Astrocyte (in vitro differentiated cells and primary cell): Measurements from ENCODE around the gene ZNF883. TPM values are rescaled to one million over a fixed set of nuclear protein-coding genes. Genes with fewer than 3 reads are reported as not detected.

Experiments
- DNase-seq: peaks from one replicate; pipeline ENCODE4 v3.0.0-alpha.2; 2010; ENCODE audit warnings: low read depth
- FAIRE-seq: peaks from 2 replicates; lab custom pipeline; 2011; peaks lifted over from hg19 to GRCh38; lab: Jason Lieb, UNC
- H2AFZ ChIP-seq: 2 replicates; pipeline ENCODE4 v1.6.0; 2012; ENCODE audit warnings: low read depth, low read length, inconsistent platforms
- H3K27ac ChIP-seq: 2 replicates; pipeline ENCODE4 v1.5.1; 2011; ENCODE audit warnings: low read depth, low read length, inconsistent platforms
- H3K27me3 ChIP-seq: 2 replicates; pipeline ENCODE4 v1.6.0; 2011; ENCODE audit warnings: low read length, inconsistent platforms; ENCODE audit not compliant: insufficient read depth
- H3K36me3 ChIP-seq: 2 replicates; pipeline ENCODE4 v1.5.1; 2011; ENCODE audit warnings: low read length, inconsistent platforms; ENCODE audit not compliant: insufficient read depth
- H3K4me1 ChIP-seq: 2 replicates; pipeline ENCODE4 v1.5.1; 2011; ENCODE audit warnings: low read length, inconsistent platforms; ENCODE audit not compliant: insufficient read depth
- H3K4me2 ChIP-seq: 2 replicates; pipeline ENCODE4 v1.6.0; 2012; ENCODE audit warnings: low read length, inconsistent platforms
- H3K4me3 ChIP-seq: 2 replicates; pipeline ENCODE4 v1.5.1; 2011; ENCODE audit warnings: low read depth, mild to moderate bottlenecking, low read length, inconsistent platforms; ENCODE audit not compliant: insufficient read depth
- H3K79me2 ChIP-seq: 2 replicates; pipeline ENCODE4 v1.6.0; 2012; ENCODE audit warnings: mild to moderate bottlenecking, low read length, inconsistent platforms; ENCODE audit not compliant: insufficient read depth
- H3K9ac ChIP-seq: 2 replicates; pipeline ENCODE4 v1.6.0; 2012; ENCODE audit warnings: mild to moderate bottlenecking, low read length, inconsistent platforms
- H3K9me3 ChIP-seq: 2 replicates; pipeline ENCODE4 v1.5.1; 2012; ENCODE audit warnings: low read depth, mild to moderate bottlenecking, low read length, inconsistent platforms; ENCODE audit not compliant: insufficient read depth
- H4K20me1 ChIP-seq: 2 replicates; pipeline ENCODE4 v1.6.0; 2012; ENCODE audit warnings: low read length, inconsistent platforms; ENCODE audit not compliant: insufficient read depth
- H3K27ac Mint-ChIP-seq: one replicate; pipeline ENCODE4 v1.8.0; 2021; ENCODE audit warnings: mild to moderate bottlenecking, mixed read lengths; ENCODE audit not compliant: unreplicated experiment
- H3K27me3 Mint-ChIP-seq: one replicate; pipeline ENCODE4 v1.8.0; 2021; ENCODE audit warnings: low read depth, mixed read lengths; ENCODE audit not compliant: unreplicated experiment
- H3K36me3 Mint-ChIP-seq: one replicate; pipeline ENCODE4 v1.8.0; 2021; ENCODE audit warnings: low read depth, mixed read lengths; ENCODE audit not compliant: unreplicated experiment
- H3K4me1 Mint-ChIP-seq: one replicate; pipeline ENCODE4 v1.8.0; 2021; ENCODE audit warnings: low read depth, mixed read lengths; ENCODE audit not compliant: unreplicated experiment
- H3K4me3 Mint-ChIP-seq: one replicate; pipeline ENCODE4 v1.8.0; 2021; ENCODE audit warnings: mild to moderate bottlenecking, moderate library complexity, mixed read lengths; ENCODE audit not compliant: unreplicated experiment
- H3K9me3 Mint-ChIP-seq: one replicate; pipeline ENCODE4 v1.8.0; 2021; ENCODE audit warnings: mild to moderate bottlenecking, mixed read lengths; ENCODE audit not compliant: unreplicated experiment
- EZH2 ChIP-seq: IDR thresholded peaks from 2 replicates; pipeline ENCODE4 v1.6.1; 2012; ENCODE audit warnings: mild to moderate bottlenecking, low read length, inconsistent platforms; ENCODE audit not compliant: insufficient read depth
- total RNA-seq: library from RNA; stranded (reverse); gene quantifications from 2 replicates; pipeline ENCODE4 v1.2.1, GENCODE V29; 2021
- TF ChIP-seq, protein P1 (sequence below): IDR thresholded peaks from 2 replicates; pipeline ENCODE4 v1.5.1; 2011; ENCODE audit warnings: low read depth, mild to moderate bottlenecking, inconsistent platforms, low read length, moderate library complexity; ENCODE audit not compliant: insufficient read depth

ZNF883 gene
- total RNA-seq, 1 donor from 2014 or later = 1.3 TPM

DNA sequence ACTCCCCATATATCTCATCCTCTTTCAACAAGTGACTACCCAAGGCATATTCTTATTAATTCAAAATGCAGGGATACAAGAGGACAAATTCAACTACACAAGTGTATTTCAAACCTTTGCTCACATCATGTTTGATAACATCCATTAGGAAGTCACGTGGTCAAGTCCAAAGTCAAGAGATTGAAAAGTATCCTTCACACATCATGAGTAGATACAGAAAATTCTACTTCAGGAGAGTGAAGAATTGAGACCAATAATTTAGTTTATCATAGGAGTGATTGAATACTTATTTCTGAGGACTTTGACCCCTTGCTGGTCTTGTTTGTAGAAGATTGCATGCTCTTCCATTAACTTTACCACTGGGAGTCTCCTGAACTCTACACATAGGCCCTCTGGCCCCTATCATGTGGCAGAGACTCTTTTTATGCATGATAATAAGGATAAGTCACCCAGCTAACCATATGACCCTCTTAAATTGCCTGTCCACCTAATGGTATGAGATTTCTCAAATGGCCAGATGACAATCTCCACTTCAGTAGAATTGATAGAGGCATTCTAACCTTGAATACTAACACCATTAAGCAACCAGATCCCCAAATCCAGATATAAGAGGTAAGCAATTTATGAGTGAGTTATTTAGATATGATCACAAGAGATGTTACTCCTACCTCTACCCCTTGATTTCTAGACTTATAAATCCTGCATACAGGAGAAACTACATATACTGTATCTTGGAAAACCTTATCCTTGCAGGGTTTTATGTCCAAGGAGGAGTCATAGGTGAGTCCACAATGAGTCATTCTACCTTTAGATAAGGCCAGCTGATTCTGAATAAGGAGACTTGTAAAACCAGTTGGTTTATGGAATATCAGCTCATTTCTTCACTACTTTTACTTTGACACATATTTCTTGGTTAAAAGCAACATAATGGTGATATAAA, 94.7 kb downstream of the ZNF883 start:
- no peak overlapping the region for H3K27ac ChIP-seq
- no peak overlapping the region for H3K4me2 ChIP-seq
- Mint-ChIP-seq H3K4me3 (no peak overlapping the region), H3K4me1 (no peaks in the 10 kb centered on the region), H3K27ac (no peak overlapping the region), H3K9me3 (peaks cover 10% of the 10 kb centered on the region), H3K36me3 (no peaks in the 10 kb centered on the region), H3K27me3 (peaks cover 19% of the 10 kb centered on the region)
- DNase-seq = no peak
- no peaks in the 10 kb centered on the region for H3K79me2 ChIP-seq
- H4K20me1 ChIP-seq = no peaks in the 10 kb centered on the region
- no peaks in the 10 kb centered on the region for H3K36me3 ChIP-seq
- H3K27me3 ChIP-seq = peaks cover 14% of the 10 kb centered on the region
- no peak overlapping the region for H3K4me3 ChIP-seq
- no peak overlapping the region for H3K9ac ChIP-seq
- no peaks in the 10 kb centered on the region for H3K9me3 ChIP-seq
- FAIRE-seq = no peak
- H3K4me1 ChIP-seq = no peaks in the 10 kb centered on the region
- no peak overlapping the region for H2AFZ ChIP-seq
- TF ChIP-seq EZH2 = no peak
- TF ChIP-seq, protein P1, sequence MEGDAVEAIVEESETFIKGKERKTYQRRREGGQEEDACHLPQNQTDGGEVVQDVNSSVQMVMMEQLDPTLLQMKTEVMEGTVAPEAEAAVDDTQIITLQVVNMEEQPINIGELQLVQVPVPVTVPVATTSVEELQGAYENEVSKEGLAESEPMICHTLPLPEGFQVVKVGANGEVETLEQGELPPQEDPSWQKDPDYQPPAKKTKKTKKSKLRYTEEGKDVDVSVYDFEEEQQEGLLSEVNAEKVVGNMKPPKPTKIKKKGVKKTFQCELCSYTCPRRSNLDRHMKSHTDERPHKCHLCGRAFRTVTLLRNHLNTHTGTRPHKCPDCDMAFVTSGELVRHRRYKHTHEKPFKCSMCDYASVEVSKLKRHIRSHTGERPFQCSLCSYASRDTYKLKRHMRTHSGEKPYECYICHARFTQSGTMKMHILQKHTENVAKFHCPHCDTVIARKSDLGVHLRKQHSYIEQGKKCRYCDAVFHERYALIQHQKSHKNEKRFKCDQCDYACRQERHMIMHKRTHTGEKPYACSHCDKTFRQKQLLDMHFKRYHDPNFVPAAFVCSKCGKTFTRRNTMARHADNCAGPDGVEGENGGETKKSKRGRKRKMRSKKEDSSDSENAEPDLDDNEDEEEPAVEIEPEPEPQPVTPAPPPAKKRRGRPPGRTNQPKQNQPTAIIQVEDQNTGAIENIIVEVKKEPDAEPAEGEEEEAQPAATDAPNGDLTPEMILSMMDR = no peak

DNA sequence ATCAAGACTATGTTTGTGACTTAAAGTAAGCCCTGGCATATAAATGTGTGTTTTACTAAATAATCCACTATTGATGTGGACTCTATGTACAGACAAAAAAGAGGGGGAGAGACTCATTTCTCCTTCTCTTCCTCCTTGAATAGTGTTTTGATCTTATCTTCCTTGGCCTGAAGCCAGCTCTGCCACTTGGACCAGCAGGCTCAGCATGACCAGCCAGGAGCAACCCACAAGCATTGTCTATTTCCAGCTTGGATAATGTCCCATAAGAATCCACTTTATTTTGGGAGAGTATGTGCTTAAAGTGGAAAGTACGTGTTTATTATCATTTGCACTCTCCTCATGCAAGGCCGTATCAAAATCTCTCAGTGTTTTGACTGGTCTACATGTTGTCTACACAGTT, 97.5 kb downstream of the ZNF883 start:
- Histone ChIP-seq H3K4me2 (no peak overlapping the region), H3K79me2 (no peaks in the 10 kb centered on the region), H3K27me3 (peaks cover 15% of the 10 kb centered on the region), H3K36me3 (no peaks in the 10 kb centered on the region), H3K27ac (no peak overlapping the region), H3K9ac (no peak overlapping the region), H3K9me3 (no peaks in the 10 kb centered on the region), H2AFZ (no peak overlapping the region), H3K4me1 (no peaks in the 10 kb centered on the region), H4K20me1 (no peaks in the 10 kb centered on the region), H3K4me3 (no peak overlapping the region)
- no peak for TF ChIP-seq EZH2
- TF ChIP-seq, protein P1 = no peak
- Mint-ChIP-seq H3K27ac (no peak overlapping the region), H3K9me3 (peaks cover 17% of the 10 kb centered on the region), H3K27me3 (peaks cover 13% of the 10 kb centered on the region), H3K36me3 (no peaks in the 10 kb centered on the region), H3K4me3 (no peak overlapping the region), H3K4me1 (no peaks in the 10 kb centered on the region)
- no peak for DNase-seq
- FAIRE-seq = no peak

DNA sequence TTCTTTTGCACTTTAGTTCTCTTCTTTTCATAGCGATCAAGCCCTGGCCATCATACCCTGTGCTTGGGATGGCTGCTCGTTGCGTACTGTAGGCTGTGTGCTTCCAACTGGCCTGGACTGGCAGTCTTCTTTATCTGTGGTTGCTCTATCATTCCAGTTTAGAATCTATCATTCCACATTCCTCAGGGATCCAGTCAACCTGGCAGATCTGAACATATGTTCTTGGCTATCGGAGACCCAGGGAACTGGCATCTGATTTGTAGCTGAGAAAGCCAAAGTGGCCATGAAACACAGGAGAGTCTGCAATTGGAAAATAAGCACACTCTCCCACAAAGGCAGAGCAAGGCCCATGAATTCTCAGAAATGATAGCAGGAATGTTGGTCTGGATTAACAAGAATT, 98.7 kb downstream of the ZNF883 start:
- peaks cover 1% of the 10 kb centered on the region for H3K36me3 Mint-ChIP-seq
- Histone ChIP-seq H3K36me3 (no peaks in the 10 kb centered on the region), H3K27ac (no peak overlapping the region), H3K4me2 (no peak overlapping the region), H3K4me3 (no peak overlapping the region), H2AFZ (no peak overlapping the region), H3K27me3 (peaks cover 11% of the 10 kb centered on the region), H3K9ac (no peak overlapping the region), H3K4me1 (no peaks in the 10 kb centered on the region), H4K20me1 (no peaks in the 10 kb centered on the region), H3K79me2 (no peaks in the 10 kb centered on the region), H3K9me3 (no peaks in the 10 kb centered on the region)
- H3K9me3 Mint-ChIP-seq = peaks cover 17% of the 10 kb centered on the region
- H3K4me3 Mint-ChIP-seq = no peak overlapping the region
- FAIRE-seq (no peak), DNase-seq (no peak)
- peaks cover 12% of the 10 kb centered on the region for H3K27me3 Mint-ChIP-seq
- H3K4me1 Mint-ChIP-seq = no peaks in the 10 kb centered on the region
- H3K27ac Mint-ChIP-seq = no peak overlapping the region
- TF ChIP-seq, protein P1 = no peak
- no peak for TF ChIP-seq EZH2
